Islet precursor cell (in vitro differentiated cells): Measurements from ENCODE around the gene FRY.

Experiments used
- DNase-seq: peaks from one replicate; pipeline ENCODE4 v3.0.0-alpha.2; 2018

FRY gene

DNA sequence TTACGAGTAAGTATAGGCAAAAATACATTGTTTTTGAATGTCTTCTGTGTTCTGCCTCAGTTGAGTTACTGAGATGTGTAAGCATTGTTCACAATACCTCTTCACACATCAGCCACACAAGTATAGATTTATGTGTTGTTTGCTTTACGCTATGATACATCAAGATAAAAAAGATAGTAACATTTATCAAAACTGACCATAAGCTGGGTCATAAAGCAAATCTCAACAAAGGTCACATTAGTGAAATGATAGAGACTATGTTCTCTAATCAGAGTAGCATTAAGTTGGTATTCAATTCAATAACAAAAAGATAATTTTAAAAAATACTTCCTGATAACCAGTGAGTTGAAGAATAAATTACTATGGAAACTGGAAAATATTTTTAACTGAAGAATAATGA is 156.1 kb downstream of the FRY start:
- no peak for DNase-seq

DNA sequence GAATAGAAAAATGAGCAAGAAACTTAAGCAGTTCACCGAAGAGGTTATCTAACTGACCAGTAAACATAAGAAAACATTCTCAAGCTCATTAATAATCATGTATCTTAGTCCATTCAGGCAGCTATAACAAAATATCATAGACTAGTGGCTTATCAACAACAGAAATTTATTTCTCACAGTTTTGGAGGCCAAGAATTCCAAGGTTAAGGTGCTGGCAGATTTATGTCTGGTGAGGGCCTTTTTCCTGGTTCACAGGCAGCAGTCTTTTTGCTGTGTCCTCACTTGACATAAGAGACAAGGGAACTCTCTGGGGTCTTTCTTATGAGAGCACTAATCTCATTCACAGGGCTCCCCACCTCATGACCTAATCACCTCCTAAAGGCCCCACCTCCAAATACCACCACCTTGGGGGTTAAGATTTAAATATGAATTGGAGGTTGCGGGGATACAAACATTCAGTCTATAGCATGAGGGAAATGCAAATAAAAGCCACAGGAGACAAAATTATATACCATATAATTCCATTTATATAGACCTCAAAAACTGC is 160.0 kb downstream of the FRY start:
- DNase-seq: no peak

- DNase-seq: no peak
These were observed 164.1 kb downstream of the FRY start for GRCh38 chr13:32195713-32196112.

- no peak for DNase-seq
These were observed 167.6 kb downstream of the FRY start for GRCh38 chr13:32199168-32199567.

GRCh38 chr13:32200741-32201140 is 169.2 kb downstream of the FRY start:
- DNase-seq: peak; percentile 63

- DNase-seq: no peak
These were observed 170.2 kb downstream of the FRY start for GRCh38 chr13:32201809-32202208.

- DNase-seq: no peak
These were observed 170.7 kb downstream of the FRY start for GRCh38 chr13:32202268-32202667.

- DNase-seq: no peak
These were observed 171.6 kb downstream of the FRY start for GRCh38 chr13:32203221-32203620.

- DNase-seq: no peak
These were observed 172.2 kb downstream of the FRY start for GRCh38 chr13:32203736-32204135.

DNA sequence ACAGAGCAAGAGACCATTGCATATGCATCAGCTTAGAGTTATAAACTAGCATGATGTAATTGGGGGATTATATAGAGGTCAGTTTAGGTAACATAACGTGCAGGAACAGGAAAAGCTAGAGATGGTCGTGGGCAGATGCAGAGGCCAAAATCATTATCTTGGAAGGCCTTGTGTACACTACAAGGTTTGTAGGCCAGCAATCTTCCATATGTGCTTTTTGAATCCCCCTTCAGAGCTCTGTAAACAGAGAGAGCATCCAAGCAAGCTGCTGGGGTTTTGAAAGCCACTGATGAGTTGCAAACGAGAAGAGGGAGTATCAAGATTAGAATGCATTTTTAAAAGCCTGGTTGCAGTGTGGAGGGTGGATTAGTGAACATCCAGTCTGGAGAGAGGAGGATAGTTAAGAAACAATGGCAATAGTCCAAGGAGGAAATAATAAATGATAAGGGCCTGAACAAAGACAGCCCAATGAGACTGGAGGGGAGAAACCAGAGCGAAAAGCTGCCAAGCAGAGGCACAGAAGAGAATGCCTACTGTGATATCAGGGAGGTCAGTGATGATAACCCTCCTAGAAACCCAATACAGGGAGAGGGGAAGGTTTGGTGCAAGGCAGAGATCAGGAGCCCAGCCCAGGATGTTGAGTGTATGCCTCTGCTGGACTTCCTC is 174.0 kb downstream of the FRY start:
- DNase-seq: no peak

- DNase-seq: peak; percentile 58
These were observed 174.6 kb downstream of the FRY start for GRCh38 chr13:32206097-32206740.

GRCh38 chr13:32208860-32209259 is 177.3 kb downstream of the FRY start:
- DNase-seq: no peak

GRCh38 chr13:32209652-32210051 is 178.1 kb downstream of the FRY start:
- no peak for DNase-seq

DNA sequence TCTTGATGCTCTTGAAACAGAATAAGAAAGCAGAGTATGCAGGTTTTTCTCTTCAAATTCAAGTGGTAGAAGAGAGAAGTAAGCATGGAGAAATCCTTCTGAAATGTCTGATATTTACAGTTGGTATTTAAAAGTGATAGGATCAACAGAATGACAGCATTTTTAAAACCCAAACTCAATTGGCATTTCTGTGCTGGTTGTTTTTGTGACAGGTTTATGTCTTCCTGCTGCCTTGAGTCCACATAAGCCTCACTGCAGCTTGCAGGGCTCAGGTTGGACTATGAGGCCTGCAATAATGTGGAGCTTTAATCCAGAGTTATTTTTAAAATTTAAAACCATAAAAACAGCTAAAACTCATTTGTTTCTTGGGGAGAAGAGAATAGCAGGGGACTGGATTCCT is 178.5 kb downstream of the FRY start:
- DNase-seq: no peak

DNA sequence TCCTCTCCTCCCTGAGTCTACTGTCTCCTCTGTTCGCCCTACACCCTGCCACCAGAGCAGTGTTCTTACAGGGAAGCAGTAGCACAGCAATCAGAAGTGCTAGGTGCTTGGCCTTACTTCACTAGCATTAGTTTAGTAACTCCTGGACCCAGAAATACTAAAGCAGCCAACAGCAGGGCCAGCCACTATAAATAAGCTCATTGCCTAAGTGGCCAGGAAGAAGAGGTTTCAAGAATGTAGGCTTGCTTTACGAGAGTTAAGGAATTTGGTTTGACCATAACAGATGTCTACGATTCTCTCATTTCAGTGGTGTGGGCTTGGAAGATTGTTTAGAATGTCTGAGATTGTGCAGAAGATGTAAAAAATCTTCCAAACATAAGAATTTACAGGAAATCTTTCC is 180.2 kb downstream of the FRY start:
- peak; percentile 81 for DNase-seq

GRCh38 chr13:32212421-32212820 is 180.8 kb downstream of the FRY start:
- DNase-seq: no peak

GRCh38 chr13:32213626-32214025 is 182.1 kb downstream of the FRY start:
- DNase-seq: no peak

- no peak for DNase-seq
These were observed 182.5 kb downstream of the FRY start for GRCh38 chr13:32214071-32214470.

DNA sequence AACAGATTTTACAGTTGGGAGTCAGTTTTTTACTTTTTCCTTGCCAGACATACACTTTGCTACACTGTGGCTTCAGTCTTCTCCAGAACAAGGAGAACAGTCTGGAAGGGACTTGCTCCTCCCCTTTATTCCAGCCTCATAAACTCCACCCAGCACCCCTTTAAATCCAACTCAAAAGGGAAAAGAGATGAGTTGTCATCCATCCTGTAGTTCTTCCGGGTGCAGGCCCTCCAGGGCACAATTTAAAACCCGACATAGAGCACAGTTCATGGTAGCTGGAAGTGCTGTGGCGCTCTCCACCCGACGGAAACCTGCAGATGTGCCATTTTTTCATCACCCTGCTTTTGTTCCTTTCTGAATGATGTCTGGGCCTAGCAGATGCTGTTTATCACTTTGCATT is 184.7 kb downstream of the FRY start:
- DNase-seq: no peak

DNA sequence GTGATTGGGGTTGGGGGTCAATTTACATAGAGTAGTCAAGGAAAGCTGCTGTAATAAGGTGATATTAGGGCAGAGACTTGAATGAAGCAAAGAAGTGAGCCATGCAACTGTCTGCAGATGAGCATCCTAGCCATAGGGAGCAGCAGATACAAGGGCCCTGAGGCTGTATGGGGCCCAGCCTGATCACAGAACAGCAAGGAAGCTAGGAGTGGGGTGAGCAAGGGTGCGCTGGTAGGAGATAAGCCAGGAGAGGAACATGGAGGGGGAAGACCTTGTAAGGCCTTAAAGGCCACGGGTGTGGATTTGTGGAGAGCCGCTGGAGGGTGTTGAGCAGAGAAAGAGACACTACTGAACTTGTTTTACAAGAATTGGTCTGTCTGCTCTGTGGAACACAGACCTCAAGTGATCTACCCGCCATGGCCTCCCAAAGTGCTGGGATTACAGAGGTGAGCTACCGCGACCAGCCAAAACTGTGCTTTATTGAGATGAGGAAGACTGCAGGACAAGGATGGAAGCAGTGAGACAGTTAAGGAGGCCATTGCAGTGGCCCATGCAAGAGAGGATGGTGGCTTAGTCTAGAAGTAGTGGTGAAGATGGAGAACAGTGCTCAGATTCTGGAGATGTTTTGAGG is 190.6 kb downstream of the FRY start:
- no peak for DNase-seq

- no peak for DNase-seq
These were observed 193.3 kb downstream of the FRY start for GRCh38 chr13:32224916-32225315.

- peak; percentile 77 for DNase-seq
These were observed 193.9 kb downstream of the FRY start for GRCh38 chr13:32225481-32225931.

DNA sequence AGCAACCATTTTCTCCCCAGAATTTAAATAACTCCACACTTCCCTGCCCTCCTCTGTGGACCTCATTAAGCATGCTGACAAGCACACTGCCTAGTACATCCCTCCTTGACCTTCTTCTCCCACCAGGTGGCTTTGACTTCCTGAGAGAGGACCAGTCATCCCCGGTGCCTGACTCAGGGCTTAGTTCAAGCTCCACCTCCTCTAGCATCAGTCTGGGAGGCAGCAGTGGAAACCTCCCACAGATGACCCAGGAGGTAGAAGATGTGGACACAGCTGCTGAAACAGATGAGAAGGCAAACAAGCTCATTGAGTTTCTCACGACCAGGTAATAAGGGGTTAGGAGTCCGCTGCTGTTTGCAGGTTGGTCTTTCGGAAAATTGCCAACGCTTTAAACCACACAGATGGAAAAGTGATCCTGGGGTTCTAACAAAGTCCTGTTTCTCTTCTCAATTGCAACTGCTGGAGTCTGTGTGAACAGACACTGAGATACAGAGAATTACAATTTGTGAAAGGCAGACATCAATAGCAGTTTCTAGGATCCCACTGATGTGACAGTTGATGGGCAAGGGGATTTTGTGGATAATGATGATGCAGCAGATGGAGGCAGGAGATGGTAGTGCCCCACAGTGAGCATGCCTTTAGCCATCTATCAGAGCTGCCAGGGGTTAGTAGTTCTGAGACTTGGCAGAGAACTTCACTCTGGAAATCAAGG is 196.9 kb downstream of the FRY start:
- peak; percentile 68 for DNase-seq
